ENCODE data around the gene SSR2. TPM values are rescaled to one million over a fixed set of nuclear protein-coding genes. Genes with fewer than 3 reads are reported as not detected.

SSR2 gene
- total RNA-seq, 4 donors from 2014 or later = 115 to 215 (median 179) TPM

DNA sequence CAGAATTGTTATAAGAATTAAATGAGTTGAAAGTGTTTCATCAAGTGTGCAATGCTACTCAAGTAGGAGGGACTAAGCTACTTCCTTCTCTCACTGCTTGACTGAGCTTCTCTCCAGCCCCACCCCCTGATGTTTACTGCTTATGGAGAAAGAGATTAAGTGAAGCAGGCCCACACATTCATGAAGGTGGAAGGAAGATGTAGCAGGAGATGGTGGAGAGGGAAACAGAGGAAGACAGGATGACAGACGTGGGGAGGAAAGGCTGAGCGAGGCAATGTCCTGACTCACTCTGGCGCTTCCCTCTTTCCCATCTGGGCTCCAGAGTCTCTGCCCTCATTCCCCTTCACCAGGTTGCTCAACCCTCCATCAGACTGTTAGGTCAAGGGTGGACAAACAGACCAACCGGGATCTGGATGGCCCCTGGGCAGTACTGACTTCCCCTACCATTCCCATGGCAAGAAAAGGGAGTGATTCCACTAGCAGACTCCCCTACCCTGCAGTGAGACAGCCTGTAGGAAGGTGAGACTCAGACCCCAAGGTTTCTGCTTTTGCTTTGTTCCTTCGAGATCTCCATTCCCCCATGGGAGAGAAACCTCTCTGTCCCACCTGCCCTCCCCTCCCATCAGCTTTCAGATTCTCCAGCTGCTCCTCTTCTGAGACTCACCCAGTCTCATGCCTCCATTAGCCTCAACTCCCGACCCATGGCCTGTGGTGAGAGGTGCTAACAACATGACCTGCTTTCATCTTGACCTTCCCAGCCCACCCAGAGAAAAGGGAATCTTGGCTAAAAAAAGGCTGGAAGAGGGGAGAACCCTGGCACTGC lies 39.3 kb downstream of the SSR2 start:
- Histone ChIP-seq H3K9me3 (no peaks in the 10 kb centered on the region), H3K4me3 (peak overlapping the region in 1 of 4 donors; percentile 24), H3K27me3 (no peaks in the 10 kb centered on the region), H3K27ac (peak overlapping the region; percentile 90 to 98 (median 96)), H3K4me1 (peaks cover 52 to 82% (median 56%) of the 10 kb centered on the region in 3 donors), H3K36me3 (no peaks in the 10 kb centered on the region)
- WGBS, 2 donors = 44 to 68% methylated on average over 5 of the region's 6 CpGs
- no peak for DNase-seq
- TF ChIP-seq, protein P1, sequence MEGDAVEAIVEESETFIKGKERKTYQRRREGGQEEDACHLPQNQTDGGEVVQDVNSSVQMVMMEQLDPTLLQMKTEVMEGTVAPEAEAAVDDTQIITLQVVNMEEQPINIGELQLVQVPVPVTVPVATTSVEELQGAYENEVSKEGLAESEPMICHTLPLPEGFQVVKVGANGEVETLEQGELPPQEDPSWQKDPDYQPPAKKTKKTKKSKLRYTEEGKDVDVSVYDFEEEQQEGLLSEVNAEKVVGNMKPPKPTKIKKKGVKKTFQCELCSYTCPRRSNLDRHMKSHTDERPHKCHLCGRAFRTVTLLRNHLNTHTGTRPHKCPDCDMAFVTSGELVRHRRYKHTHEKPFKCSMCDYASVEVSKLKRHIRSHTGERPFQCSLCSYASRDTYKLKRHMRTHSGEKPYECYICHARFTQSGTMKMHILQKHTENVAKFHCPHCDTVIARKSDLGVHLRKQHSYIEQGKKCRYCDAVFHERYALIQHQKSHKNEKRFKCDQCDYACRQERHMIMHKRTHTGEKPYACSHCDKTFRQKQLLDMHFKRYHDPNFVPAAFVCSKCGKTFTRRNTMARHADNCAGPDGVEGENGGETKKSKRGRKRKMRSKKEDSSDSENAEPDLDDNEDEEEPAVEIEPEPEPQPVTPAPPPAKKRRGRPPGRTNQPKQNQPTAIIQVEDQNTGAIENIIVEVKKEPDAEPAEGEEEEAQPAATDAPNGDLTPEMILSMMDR (IDR thresholded peaks at IDR 0.05) = no peak
- no peak for TF ChIP-seq POLR2A (IDR thresholded peaks at IDR 0.05)
- intact Hi-C loops (cut with DNase I) = no loop called here

DNA sequence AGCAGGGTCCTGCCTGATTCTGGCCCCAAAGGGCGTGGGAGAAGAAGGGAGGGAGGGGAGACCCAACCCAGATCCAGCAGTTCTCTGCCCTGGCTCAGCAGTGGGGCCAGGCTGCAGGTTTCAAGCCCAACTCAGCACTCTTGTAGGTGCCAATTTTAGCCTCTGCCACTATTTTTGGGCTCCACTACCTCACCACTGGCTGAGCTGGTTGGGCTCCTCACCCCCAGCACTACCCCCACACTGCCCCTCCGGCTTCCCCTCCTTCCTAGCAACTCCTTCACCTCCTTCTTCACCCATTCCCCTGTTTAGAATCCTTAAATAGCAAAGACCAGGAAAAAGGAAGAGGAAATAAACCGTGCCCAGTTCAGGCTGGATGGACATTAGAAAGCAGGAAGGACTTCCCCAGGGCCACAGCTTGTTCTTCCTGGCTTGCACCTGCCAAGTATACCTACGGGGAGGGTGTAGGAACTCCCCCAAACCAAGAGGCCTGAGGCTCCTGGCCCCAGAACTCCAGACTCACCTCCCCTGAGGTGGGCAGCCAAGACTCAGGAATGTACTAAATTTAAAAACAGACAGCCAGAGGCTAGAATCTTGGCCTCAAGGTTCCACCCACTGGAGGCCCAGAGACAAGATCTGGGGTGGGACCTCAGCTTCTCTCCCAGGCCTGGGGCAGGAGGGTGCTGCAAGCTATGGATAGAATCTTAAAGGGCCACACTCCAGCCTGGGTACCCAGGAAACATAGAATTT lies 41.0 kb downstream of the SSR2 start:
- intact Hi-C loops (cut with DNase I) = no loop called here
- H3K27ac ChIP-seq = peak overlapping the region; percentile 90 to 98 (median 96)
- no peaks in the 10 kb centered on the region for H3K27me3 ChIP-seq
- no peak for DNase-seq
- no peaks in the 10 kb centered on the region for H3K36me3 ChIP-seq
- no peaks in the 10 kb centered on the region for H3K9me3 ChIP-seq
- H3K4me1 ChIP-seq = peaks cover 66 to 94% (median 67%) of the 10 kb centered on the region in 3 donors
- H3K4me3 ChIP-seq = peak overlapping the region in 3 of 4 donors; percentile 80 to 98 (median 91)
- TF ChIP-seq POLR2A (IDR thresholded peaks at IDR 0.05) = no peak
- TF ChIP-seq, protein P1 (IDR thresholded peaks at IDR 0.05) = no peak
- 0% methylated on average over 2 of the region's 4 CpGs; no CpG with 5 or more reads in 1 of the 2 donors for WGBS, 2 donors

GRCh38 chr1:155978973-155979429 lies 41.8 kb downstream of the SSR2 start:
- intact Hi-C loops (cut with DNase I) = no loop called here
- DNase-seq = no peak
- Histone ChIP-seq H3K27ac (peak overlapping the region; percentile 90 to 98 (median 96)), H3K9me3 (no peaks in the 10 kb centered on the region), H3K36me3 (no peaks in the 10 kb centered on the region), H3K4me3 (peak overlapping the region; percentile 80 to 98 (median 86)), H3K4me1 (peaks cover 70 to 94% (median 74%) of the 10 kb centered on the region in 3 donors), H3K27me3 (no peaks in the 10 kb centered on the region)
- WGBS, 2 donors = 6% methylated on average over 4 of the region's 8 CpGs; no CpG with 5 or more reads in 1 of the 2 donors
- TF ChIP-seq POLR2A (IDR thresholded peaks at IDR 0.05) = no peak
- TF ChIP-seq, protein P1 (IDR thresholded peaks at IDR 0.05) = no peak

DNA sequence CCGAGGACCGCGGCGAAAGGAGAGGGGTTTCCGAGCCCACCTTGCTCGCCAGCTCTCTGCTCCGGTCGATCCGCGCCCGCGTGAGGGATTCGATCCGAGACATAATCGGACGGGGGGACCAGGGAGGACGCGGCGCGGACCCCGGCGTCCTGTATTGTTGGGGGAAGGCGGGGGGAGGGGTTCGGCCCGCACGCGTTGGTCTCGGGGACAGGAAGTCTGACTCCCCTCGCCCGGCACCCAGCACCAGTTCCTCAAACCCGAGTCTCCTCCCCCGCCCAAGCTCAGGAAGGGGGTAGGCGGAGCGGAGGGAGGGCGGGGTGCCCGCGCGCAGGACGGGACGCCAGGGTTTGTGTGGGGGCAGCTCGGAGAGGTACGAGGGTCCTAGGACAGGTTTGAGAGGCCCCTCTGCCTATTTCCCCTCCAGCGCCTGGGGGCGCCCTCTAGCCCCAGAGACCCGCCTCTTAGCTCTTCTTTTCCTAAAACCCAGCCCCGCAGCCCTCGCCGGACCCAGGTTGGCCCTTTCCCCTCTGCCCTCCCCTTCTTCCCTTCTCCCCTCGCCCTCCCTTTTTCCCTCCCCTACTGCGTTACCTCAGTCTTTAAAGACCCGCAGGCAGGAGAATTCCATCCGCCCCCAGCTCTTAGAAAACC lies 42.3 kb downstream of the SSR2 start, which contains the start of gene ARHGEF2:
TSS of gene ARHGEF2 (minus strand) at position 223 of the 648 bp plus-strand sequence. CDS start at position 103, 120 bp downstream.
- Histone ChIP-seq H3K27me3 (no peaks in the 10 kb centered on the region), H3K4me1 (peaks cover 70 to 94% (median 71%) of the 10 kb centered on the region in 3 donors), H3K27ac (peak within 1 kb of the TSS; percentile 90 to 98 (median 96)), H3K36me3 (no peaks in the 10 kb centered on the region), H3K9me3 (no peaks in the 10 kb centered on the region), H3K4me3 (peak within 1 kb of the TSS; percentile 80 to 98 (median 86))
- peak; percentile 65 for DNase-seq
- peak in 2 of 4 donors; percentile 46 to 82 for TF ChIP-seq POLR2A (IDR thresholded peaks at IDR 0.05)
- TF ChIP-seq, protein P1 (IDR thresholded peaks at IDR 0.05) = no peak
- 0 to 2% methylated on average over 5 to 15 of the region's 52 CpGs for WGBS, 2 donors
- intact Hi-C loops (cut with DNase I) = no loop called here
